Fibroblast of skin of scalp (primary cell): ENCODE data around the gene STOML1.
"Not testable (repeated sequence)": the region's sequence is repeated elsewhere in the genome, so short reads cannot be mapped to it uniquely, and the experiment has no call there.

Source experiments
- DNase-seq: peaks from one replicate; pipeline ENCODE4 v3.0.0-alpha.2; 2013

The STOML1 gene

GRCh38 chr15:73987250-73987649 is 4.8 kb downstream of the STOML1 start:
- no peak for DNase-seq

GRCh38 chr15:73986776-73987056 is 5.4 kb downstream of the STOML1 start:
- no peak for DNase-seq

- DNase-seq = no peak
These were observed 5.9 kb downstream of the STOML1 start for GRCh38 chr15:73986055-73986775.

- DNase-seq = no peak
These were observed 6.8 kb downstream of the STOML1 start for GRCh38 chr15:73985101-73985873.

GRCh38 chr15:73984208-73984979 is 7.7 kb downstream of the STOML1 start:
- no peak for DNase-seq

GRCh38 chr15:73983773-73984172 is 8.3 kb downstream of the STOML1 start:
- DNase-seq = no peak

GRCh38 chr15:73983211-73983727 is 8.8 kb downstream of the STOML1 start:
- DNase-seq = peak; percentile 87

- peak; percentile 99 for DNase-seq
These were observed 9.7 kb downstream of the STOML1 start for GRCh38 chr15:73982222-73982962.

- no peak for DNase-seq
These were observed 10.3 kb downstream of the STOML1 start for GRCh38 chr15:73981761-73982221.

GRCh38 chr15:73979636-73980035 is 12.5 kb downstream of the STOML1 start:
- DNase-seq = no peak

GRCh38 chr15:73978896-73979295 is 13.2 kb downstream of the STOML1 start:
- DNase-seq = no peak

- DNase-seq = peak; percentile 60
These were observed 16.5 kb downstream of the STOML1 start for GRCh38 chr15:73975440-73976125.

- not testable (repeated sequence) for DNase-seq
These were observed 18.4 kb downstream of the STOML1 start for GRCh38 chr15:73973683-73974200.

GRCh38 chr15:73972984-73973682 is 19.0 kb downstream of the STOML1 start:
- DNase-seq = peak; percentile 86

GRCh38 chr15:73969151-73969759 is 22.8 kb downstream of the STOML1 start:
- no peak for DNase-seq

GRCh38 chr15:73968461-73968860 is 23.6 kb downstream of the STOML1 start:
- no peak for DNase-seq

- peak; percentile 59 for DNase-seq
These were observed 26.4 kb downstream of the STOML1 start for GRCh38 chr15:73965758-73966113.

- no peak for DNase-seq
These were observed 26.9 kb downstream of the STOML1 start for GRCh38 chr15:73965094-73965757.

GRCh38 chr15:73964736-73965093 is 27.4 kb downstream of the STOML1 start:
- DNase-seq = peak; percentile 81

- no peak for DNase-seq
These were observed 29.7 kb downstream of the STOML1 start for GRCh38 chr15:73962433-73962832.
